Activated CD4-positive, CD25-positive, alpha-beta regulatory T cell treated with anti-CD3 and anti-CD28 coated beads, Interleukin-2, amount 50 U/mL, for 16 hours (primary cell): Measurements from ENCODE around the gene ESR1.
"Not testable (repeated sequence)": the region's sequence is repeated elsewhere in the genome, so short reads cannot be mapped to it uniquely, and the experiment has no call there.

Source experiments
- DNase-seq: peaks from one replicate; pipeline ENCODE4 v3.0.0-alpha.2; 2020; ENCODE audit warnings: low read depth, low spot score

ESR1 gene

GRCh38 chr6:151975795-151976194, 168.3 kb downstream of the ESR1 start:
- DNase-seq = no peak

DNA sequence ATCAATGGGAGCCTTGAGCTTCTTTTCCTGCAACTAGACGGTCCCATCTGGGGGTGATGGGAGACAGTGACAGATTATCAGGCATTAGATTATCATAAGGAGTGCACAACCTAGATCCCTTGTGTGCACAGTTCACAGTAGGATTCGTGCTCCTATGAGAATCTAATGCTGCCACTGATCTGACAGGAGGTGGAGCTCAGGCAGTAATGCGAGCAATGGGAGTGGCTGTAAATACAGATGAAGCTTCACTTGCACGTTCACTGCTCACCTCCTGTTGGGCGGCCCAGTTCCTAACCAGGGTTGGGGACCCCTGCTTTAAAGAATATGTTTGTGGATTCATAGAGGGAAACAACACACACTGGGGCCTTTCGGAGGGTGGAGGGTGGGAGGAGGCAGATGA, 180.7 kb downstream of the ESR1 start:
- not testable (repeated sequence) for DNase-seq

- no peak for DNase-seq
Measured at GRCh38 chr6:151992091-151992490, 184.6 kb downstream of the ESR1 start.

DNA sequence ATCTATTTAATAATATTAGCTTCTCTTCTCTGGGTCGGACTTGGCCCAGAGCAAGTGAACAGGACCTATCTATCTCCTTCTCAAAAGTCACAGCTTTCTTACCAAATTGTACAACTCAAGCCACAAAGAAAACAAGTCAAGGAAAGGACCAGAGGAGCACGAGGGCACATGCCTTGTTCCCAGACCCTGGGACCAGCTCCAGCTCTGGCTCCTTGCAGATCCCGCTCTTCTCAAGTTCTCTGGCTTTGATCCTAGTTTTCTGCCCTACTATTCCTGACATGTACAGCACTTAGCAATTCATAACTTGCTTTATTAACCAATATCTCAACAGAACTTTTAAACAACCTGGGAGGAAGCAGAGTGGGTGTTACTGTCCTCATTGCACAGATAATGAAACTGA, 185.9 kb downstream of the ESR1 start:
- DNase-seq = no peak

DNA sequence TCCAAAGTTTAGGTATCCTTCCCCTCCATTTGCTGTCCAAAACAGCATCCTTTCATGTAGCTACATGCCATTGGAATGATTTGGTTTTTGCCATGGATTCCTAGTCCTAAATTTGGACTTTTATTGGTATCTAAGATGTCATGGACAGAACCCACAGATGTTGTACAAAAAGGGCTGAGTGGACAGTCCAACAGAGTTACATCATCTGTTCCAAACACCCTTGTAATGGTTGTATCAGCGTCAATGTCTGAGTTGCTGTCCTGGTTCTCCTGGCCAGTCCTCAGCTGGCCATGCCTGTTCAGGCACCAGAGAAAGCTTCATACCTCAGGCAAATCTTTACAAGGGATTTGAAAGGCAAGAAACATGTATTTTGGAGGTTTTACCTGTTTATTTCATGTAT, 191.3 kb downstream of the ESR1 start:
- DNase-seq = no peak

GRCh38 chr6:151999194-151999593, 191.7 kb downstream of the ESR1 start:
- DNase-seq = no peak

DNA sequence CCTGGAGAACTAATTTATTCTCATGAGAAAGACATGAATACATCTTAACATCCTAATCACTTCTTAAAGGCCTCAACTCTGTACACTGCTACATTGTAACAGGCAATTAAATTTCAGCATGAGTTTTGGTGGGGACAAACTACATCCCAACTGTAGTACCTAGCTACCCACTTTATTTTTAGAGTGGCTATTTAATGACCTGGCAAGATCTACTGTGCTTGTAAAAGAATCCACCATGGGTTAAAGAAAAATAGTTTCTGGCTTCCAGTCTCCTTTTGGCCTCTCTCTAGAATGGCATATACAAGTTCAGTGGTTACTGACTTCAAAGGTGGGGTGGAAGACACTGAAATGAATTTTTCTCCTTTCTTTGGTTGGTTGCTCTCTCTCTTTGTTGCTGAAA, 193.9 kb downstream of the ESR1 start:
- no peak for DNase-seq

DNA sequence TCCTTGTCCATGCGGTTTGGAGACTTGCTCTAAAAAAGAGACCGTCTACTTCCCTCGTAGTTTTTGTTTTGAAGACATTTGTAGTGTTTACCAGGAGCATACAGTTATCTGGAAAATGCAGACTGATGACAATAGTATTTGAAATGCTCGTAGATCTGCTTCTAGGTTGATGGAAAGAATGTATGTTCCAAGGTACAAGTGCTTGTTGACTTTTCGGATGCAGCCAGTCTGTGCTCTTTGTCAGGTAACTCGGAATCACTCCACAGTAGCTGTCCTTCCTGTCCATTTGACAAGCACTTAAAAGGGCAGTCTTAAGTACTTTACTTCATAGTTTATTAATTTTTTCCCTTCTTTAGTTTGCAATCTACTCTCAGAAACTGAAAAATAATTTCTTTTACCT, 194.8 kb downstream of the ESR1 start:
- DNase-seq = no peak

DNA sequence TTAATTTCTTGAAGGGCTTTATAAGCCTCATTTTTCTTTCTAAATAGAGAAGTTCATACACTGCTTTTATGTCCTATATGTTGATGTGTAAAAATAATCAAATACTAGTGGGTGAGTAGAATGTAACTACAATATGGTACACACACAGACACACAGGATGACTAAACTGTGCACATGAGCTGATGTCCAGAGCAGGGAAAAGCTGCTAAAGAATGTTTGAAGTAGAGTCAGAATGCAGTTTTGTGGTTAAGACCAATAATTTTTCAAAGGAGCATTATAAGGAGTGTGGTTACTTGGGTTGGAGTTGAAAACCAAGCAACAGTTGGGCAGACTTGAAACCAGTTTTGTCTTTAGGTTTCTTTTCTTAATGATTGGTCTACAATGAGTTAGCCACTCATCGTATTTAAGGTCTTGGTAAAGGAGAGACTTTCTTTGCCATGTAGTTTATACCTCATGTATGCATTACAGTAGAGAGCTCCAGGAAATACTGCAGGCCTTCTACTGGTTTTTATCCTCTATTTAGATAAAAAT, 196.6 kb downstream of the ESR1 start:
- DNase-seq = no peak

- DNase-seq = no peak
Measured at GRCh38 chr6:152004896-152005295, 197.4 kb downstream of the ESR1 start.

DNA sequence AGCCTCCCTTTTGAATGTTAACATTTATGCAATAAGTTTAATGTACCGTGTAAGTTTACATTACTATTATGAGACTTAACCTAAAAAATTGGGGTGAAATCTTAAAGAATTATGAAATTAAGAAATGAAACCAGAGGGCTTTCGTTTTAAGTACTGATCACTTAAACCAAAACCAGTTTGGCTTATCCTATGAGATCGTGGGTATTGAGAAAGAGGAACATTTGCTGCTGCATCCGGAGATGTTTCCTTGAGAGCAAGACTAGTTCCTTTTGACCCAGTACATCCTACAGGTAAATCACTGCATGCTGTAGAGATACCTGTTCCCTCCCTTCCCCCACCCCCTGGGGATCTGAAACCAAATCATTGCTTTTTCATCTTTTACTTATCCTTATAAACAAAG, 201.3 kb downstream of the ESR1 start:
- no peak for DNase-seq

DNA sequence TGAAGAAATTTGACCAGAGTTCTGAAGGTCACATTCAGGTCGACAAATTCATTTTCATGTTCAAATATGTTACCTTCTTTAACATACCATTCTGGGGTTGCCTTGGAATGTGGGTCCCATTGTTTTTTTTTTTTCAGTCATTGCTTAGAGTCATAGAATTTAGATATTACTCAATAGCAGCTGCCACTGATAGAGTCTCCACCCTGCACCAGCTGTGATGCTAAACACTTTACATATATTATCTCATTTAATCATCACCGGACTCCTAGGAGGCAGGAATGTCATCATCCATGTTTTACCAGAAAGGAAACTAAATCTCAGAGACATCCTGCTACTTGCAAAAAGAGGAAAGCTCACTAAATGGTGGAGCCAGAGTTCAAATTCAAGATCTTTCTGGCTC, 204.7 kb downstream of the ESR1 start:
- DNase-seq = no peak

- no peak for DNase-seq
Measured at GRCh38 chr6:152018876-152019275, 211.4 kb downstream of the ESR1 start.

- no peak for DNase-seq
Measured at GRCh38 chr6:152022303-152022702, 214.8 kb downstream of the ESR1 start.

GRCh38 chr6:152023613-152024012, 216.1 kb downstream of the ESR1 start:
- no peak for DNase-seq

GRCh38 chr6:152026291-152026690, 218.8 kb downstream of the ESR1 start:
- no peak for DNase-seq

- DNase-seq = not testable (repeated sequence)
Measured at GRCh38 chr6:152026744-152027143, 219.3 kb downstream of the ESR1 start.

DNA sequence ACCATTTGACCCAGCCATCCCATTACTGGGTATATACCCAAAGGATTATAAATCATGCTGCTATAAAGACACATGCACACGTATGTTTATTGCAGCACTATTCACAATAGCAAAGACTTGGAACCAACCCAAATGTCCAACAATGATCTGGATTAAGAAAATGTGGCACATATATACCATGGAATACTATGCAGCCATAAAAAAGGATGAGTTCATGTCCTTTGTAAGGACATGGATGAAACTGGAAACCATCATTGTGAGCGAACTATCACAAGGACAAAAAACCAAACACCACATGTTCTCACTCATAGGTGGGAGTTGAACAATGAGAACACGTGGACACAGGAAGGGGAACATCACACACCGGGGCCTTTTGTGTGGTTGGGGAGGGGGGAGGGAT, 226.3 kb downstream of the ESR1 start:
- not testable (repeated sequence) for DNase-seq

DNA sequence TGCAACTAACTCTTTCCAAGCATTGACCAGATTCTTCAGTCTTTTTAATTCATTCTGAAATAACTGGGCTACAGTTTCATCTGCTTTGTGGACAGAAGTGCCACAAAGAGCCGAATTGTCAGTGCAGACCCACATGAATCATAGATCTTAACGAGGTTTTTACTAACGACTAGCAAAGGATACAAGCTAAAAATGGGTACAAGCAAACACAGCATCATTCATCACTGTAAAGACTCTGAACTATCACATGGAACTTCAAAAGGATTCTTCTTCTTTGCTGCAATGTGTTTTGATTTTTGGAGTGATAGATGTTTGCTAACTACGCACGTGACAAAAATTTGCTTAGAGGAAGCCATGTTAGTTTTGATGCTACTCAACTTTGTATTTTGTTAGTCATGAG, 227.1 kb downstream of the ESR1 start:
- DNase-seq = no peak

GRCh38 chr6:152046118-152046517, 238.6 kb downstream of the ESR1 start:
- no peak for DNase-seq

- no peak for DNase-seq
Measured at GRCh38 chr6:152048921-152049320, 241.4 kb downstream of the ESR1 start.

DNA sequence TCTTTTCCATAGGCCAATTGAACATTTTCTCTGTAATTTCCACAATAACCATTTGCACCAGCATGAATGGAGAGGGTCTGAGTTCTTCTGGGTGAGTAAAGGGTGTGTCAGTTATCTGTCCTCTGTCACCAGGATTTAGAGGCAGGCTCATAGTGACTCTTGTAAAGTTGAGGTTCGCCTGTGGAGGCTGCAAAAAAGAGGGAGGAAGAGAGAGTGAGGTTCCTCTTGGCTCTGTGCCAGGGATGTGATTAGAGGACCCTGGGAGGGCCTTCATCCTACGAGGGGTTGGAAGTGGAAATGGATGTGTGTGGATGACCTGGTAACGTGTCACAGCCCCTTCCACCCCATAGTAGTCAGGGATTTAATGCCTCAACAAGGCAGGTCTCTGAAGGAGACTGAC, 242.0 kb downstream of the ESR1 start:
- no peak for DNase-seq

GRCh38 chr6:152050451-152051195, 243.1 kb downstream of the ESR1 start:
- DNase-seq = no peak

DNA sequence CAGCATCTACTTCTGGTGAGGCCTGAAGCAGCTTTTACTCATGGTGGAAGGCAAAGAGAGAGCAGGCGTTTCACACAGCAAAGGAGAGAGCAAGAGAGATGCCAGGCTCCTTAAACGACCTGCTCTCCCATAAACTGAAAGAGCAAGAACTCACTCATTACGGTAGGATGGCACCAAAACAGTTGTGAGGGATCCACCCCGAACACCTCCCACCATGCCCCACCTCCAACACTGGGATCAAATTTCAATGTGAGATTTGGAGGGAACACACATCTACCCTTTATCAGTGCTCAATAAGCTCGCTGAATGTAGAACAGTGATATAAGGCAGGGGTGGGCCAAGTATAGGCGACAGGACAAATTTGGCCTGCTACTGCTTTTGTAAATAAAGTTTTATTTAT, 244.6 kb downstream of the ESR1 start:
- no peak for DNase-seq
